K562 (cell line): Measurements from ENCODE around the gene ZNF124. TPM values are rescaled to one million over a fixed set of nuclear protein-coding genes. Genes with fewer than 3 reads are reported as not detected.

Source experiments
- ARID3A ChIP-seq: IDR thresholded peaks from 2 replicates; pipeline ENCODE4 v1.6.1; 2012; ENCODE audit warnings: low read depth, low read length, improper control_type of control experiment, borderline replicate concordance
- ARNT ChIP-seq, 2 experiments: fragments of 450-650 bp; IDR thresholded peaks; 2 replicates each; pipeline ENCODE4 v1.6.1; 2016; ENCODE audit warnings: mild to moderate bottlenecking in 1 of 2
- CBFA2T2 ChIP-seq: fragments of 450-650 bp; conservative IDR thresholded peaks from 2 replicates; pipeline ENCODE4 v1.6.1; 2017; ENCODE audit warnings: mild to moderate bottlenecking
- CXXC5 ChIP-seq: fragments of 250-450 bp; sonication (Bioruptor Pico); IDR thresholded peaks from 2 replicates; pipeline ENCODE4 v1.8.0; 2022; ENCODE audit warnings: inconsistent platforms, mild to moderate bottlenecking, moderate library complexity
- HDAC1 ChIP-seq, 2 experiments: fragments of 450-650 bp; IDR thresholded peaks; 2 replicates each; pipeline ENCODE4 v1.6.1; 2016 to 2017; ENCODE audit warnings: inconsistent platforms in 1 of 2, mild to moderate bottlenecking in 1 of 2, moderate library complexity in 1 of 2
- HEY1 ChIP-seq: fragments of 250-450 bp; sonication (Bioruptor Pico); IDR thresholded peaks from 2 replicates; pipeline ENCODE4 v1.5.0; 2020; ENCODE audit warnings: mild to moderate bottlenecking, moderate library complexity, borderline replicate concordance
- MAX ChIP-seq: sonication (generic); formaldehyde crosslinking; IDR thresholded peaks from 2 replicates; pipeline ENCODE4 v1.9.0; 2022; ENCODE audit warnings: mild to moderate bottlenecking, missing genetic modification reagents
- MAZ ChIP-seq, 2 experiments: fragments of 450-650 bp in 1 of 2; sonication (generic) in 1 of 2; formaldehyde crosslinking; IDR thresholded peaks in 1 of 2; conservative IDR thresholded peaks in 1 of 2; 2 replicates each; pipeline versions ENCODE4 v1.4.0 to v1.5.0; 2020; ENCODE audit warnings: mild to moderate bottlenecking in 1 of 2, missing genetic modification reagents in 1 of 2
- RNF2 ChIP-seq: sonication (generic); IDR thresholded peaks from 2 replicates; pipeline ENCODE4 v1.6.1; 2016
- SIX5 ChIP-seq, 2 experiments: IDR thresholded peaks; 2 replicates each; pipeline ENCODE4 v1.6.1; 2011; ENCODE audit warnings: low read length in 2 of 2, borderline replicate concordance in 1 of 2, low read depth in 1 of 2, mild to moderate bottlenecking in 1 of 2, moderate library complexity in 1 of 2; ENCODE audit not compliant: insufficient read depth in 1 of 2
- SMARCE1 ChIP-seq: fragments of 450-650 bp; IDR thresholded peaks from 2 replicates; pipeline ENCODE4 v1.7.1; 2016; ENCODE audit warnings: mild to moderate bottlenecking
- TEAD1 ChIP-seq, 2 experiments: fragments of 450-650 bp in 1 of 2; sonication (generic) in 1 of 2; formaldehyde crosslinking; IDR thresholded peaks; 2 replicates each; pipeline versions ENCODE4 v1.4.0 to v1.8.0; 2020 to 2022; ENCODE audit warnings: mild to moderate bottlenecking in 2 of 2, missing genetic modification reagents in 1 of 2
- ZBED1 ChIP-seq: IDR thresholded peaks from 2 replicates; pipeline ENCODE4 v1.6.1; 2014
- ZEB2 ChIP-seq: fragments of 450-650 bp; IDR thresholded peaks from 2 replicates; pipeline ENCODE4 v1.6.1; 2016
- polyA plus RNA-seq, 8 experiments: library from polyadenylated mRNA; depleted of rRNA in 4 of 8; stranded (reverse) in 5 of 8; unstranded in 3 of 8; fragments of >200 nt; fragmentation: Nextera tagmentation in 2 of 8; fragmentation: Illumina TruSeq in 1 of 8; extraction: Ambion mirVana in 2 of 8; extraction: Trizol in 1 of 8; gene quantifications; 2 replicates each; pipeline versions ENCODE4 v1.2.1 to v1.2.3, GENCODE V29; 2011 to 2014; ENCODE audit warnings: inconsistent platforms in 1 of 8, missing spikeins in 1 of 8
- total RNA-seq, 7 experiments: library from RNA; depleted of rRNA in 6 of 7; stranded (reverse); fragments of >200 nt in 6 of 7; fragmentation: Illumina TruSeq in 2 of 7; extraction: Trizol in 2 of 7; gene quantifications; 2 replicates each; pipeline versions ENCODE4 v1.2.1 to v1.2.3, GENCODE V29; 2011 to 2021; ENCODE audit warnings: low replicate concordance in 1 of 7
- TF ChIP-seq, protein P1 (sequence below): sonication (generic); formaldehyde crosslinking; IDR thresholded peaks from 2 replicates; pipeline ENCODE4 v1.8.1; 2023; ENCODE audit warnings: mild to moderate bottlenecking, missing genetic modification reagents
- TF ChIP-seq, protein P2 (sequence below): fragments of 200-800 bp; sonication (Bioruptor generic); IDR thresholded peaks from 2 replicates; pipeline ENCODE4 v1.6.1; 2017; ENCODE audit warnings: missing genetic modification characterization, missing compliant biosample characterization
- TF ChIP-seq, protein P3 (sequence below): fragments of 450-650 bp; IDR thresholded peaks from 2 replicates; pipeline ENCODE4 v1.6.1; 2016; ENCODE audit warnings: low read depth, mild to moderate bottlenecking, moderate library complexity
- TF ChIP-seq, protein P4 (sequence below), 2 experiments: fragments of 450-650 bp; conservative IDR thresholded peaks; 2 replicates each; pipeline ENCODE4 v1.6.1; 2017; ENCODE audit warnings: mild to moderate bottlenecking in 2 of 2, moderate library complexity in 2 of 2

ZNF124 gene
- total and polyA plus RNA-seq, 9 of the 15 experiments (the other 6 are each of a cell fraction or from before 2014, with no cell fraction given): 7.6 to 71.5 (median 20.2) TPM

DNA sequence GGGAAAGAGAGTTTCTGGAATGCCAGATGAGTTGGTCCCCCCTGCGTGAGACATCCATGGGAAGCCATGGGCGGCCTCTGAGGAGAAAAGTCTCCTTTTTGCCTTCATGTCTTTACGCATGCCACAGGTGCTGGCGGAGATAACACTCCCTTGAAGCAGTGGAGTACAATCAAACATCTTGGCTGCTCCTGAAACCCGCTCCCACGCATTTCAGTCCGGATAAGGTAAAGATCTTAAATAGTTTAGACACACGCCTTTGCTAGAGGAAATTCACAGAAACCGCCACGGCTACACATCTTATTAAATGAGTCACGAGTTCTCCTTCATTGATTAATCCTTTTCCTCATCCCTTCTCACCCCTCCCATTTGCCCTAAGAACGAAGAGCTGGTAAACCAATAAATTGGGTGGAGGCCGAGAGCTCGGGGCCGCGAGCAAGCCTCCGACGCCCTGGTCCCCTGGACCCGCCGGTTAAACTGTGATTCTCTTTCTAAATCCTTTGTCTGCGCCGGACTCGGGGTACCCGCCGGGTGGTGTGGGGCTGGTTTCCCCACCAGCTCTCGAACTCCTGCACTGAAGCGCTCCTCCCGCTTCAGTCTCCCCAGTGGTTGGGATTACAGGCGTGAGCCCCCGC lies 61.1 kb downstream of the ZNF124 start (continued):
- TF ChIP-seq, protein P1, sequence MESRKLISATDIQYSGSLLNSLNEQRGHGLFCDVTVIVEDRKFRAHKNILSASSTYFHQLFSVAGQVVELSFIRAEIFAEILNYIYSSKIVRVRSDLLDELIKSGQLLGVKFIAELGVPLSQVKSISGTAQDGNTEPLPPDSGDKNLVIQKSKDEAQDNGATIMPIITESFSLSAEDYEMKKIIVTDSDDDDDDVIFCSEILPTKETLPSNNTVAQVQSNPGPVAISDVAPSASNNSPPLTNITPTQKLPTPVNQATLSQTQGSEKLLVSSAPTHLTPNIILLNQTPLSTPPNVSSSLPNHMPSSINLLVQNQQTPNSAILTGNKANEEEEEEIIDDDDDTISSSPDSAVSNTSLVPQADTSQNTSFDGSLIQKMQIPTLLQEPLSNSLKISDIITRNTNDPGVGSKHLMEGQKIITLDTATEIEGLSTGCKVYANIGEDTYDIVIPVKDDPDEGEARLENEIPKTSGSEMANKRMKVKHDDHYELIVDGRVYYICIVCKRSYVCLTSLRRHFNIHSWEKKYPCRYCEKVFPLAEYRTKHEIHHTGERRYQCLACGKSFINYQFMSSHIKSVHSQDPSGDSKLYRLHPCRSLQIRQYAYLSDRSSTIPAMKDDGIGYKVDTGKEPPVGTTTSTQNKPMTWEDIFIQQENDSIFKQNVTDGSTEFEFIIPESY (CRISPR knock-in tag): peak; percentile 73; the same call in 1 of the 2 replicates
- TF ChIP-seq, protein P2, sequence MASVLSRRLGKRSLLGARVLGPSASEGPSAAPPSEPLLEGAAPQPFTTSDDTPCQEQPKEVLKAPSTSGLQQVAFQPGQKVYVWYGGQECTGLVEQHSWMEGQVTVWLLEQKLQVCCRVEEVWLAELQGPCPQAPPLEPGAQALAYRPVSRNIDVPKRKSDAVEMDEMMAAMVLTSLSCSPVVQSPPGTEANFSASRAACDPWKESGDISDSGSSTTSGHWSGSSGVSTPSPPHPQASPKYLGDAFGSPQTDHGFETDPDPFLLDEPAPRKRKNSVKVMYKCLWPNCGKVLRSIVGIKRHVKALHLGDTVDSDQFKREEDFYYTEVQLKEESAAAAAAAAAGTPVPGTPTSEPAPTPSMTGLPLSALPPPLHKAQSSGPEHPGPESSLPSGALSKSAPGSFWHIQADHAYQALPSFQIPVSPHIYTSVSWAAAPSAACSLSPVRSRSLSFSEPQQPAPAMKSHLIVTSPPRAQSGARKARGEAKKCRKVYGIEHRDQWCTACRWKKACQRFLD: peak; percentile 71
- TF ChIP-seq SMARCE1: peak; percentile 96
- peak; percentile 96 for TF ChIP-seq ZEB2
- TF ChIP-seq RNF2: peak; percentile 90
- TF ChIP-seq ZBED1: peak; percentile 87
- TF ChIP-seq HDAC1 (IDR thresholded peaks at IDR 0.05): peak in 1 of 2 experiments; percentile 82; a peak in 2 of 4 replicates
- TF ChIP-seq MAX (CRISPR knock-in tag): 0 out of 2 replicates have a peak, but pooled peaks have one; percentile 13
- peak in 1 of 2 experiments; percentile 69; a peak in 2 of 4 replicates for TF ChIP-seq MAZ (CRISPR knock-in tag; conservative IDR thresholded peaks at IDR 0.05 in 1 of 2, IDR thresholded peaks at IDR 0.05 in 1 of 2)
- TF ChIP-seq HEY1 (CRISPR knock-in tag): no peak
- TF ChIP-seq CXXC5 (CRISPR knock-in tag): peak; percentile 99
- TF ChIP-seq ARID3A: peak; percentile 72
- TF ChIP-seq, protein P3, sequence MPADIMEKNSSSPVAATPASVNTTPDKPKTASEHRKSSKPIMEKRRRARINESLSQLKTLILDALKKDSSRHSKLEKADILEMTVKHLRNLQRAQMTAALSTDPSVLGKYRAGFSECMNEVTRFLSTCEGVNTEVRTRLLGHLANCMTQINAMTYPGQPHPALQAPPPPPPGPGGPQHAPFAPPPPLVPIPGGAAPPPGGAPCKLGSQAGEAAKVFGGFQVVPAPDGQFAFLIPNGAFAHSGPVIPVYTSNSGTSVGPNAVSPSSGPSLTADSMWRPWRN: peak; percentile 96
- peak in 1 of 2 experiments; percentile 62; a peak in 1 of 4 replicates for TF ChIP-seq TEAD1 (CRISPR knock-in tag; IDR thresholded peaks at IDR 0.05)
- peak; percentile 90 for TF ChIP-seq CBFA2T2
- no peak for TF ChIP-seq SIX5 (IDR thresholded peaks at IDR 0.05; ENCODE audit: borderline replicate concordance in 1 of 2, insufficient read depth in 1 of 2, low read depth in 1 of 2, low read length in 2 of 2)
- TF ChIP-seq, protein P4, sequence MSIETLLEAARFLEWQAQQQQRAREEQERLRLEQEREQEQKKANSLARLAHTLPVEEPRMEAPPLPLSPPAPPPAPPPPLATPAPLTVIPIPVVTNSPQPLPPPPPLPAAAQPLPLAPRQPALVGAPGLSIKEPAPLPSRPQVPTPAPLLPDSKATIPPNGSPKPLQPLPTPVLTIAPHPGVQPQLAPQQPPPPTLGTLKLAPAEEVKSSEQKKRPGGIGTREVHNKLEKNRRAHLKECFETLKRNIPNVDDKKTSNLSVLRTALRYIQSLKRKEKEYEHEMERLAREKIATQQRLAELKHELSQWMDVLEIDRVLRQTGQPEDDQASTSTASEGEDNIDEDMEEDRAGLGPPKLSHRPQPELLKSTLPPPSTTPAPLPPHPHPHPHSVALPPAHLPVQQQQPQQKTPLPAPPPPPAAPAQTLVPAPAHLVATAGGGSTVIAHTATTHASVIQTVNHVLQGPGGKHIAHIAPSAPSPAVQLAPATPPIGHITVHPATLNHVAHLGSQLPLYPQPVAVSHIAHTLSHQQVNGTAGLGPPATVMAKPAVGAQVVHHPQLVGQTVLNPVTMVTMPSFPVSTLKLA (conservative IDR thresholded peaks at IDR 0.05): 0 out of 4 replicates have a peak, but pooled peaks of 1 of the 2 experiments have one; percentile 29
- TF ChIP-seq ARNT (IDR thresholded peaks at IDR 0.05): peak in 1 of 2 experiments; percentile 92; a peak in 3 of 4 replicates
